Epithelial cell of proximal tubule (primary cell): ENCODE data around the gene NR2F2. TPM values are rescaled to one million over a fixed set of nuclear protein-coding genes. Genes with fewer than 3 reads are reported as not detected.

ENCODE experiments used
- DNase-seq: peaks from one replicate; pipeline ENCODE4 v3.0.0-alpha.2; 2011; ENCODE audit warnings: low read depth
- H3K4me3 ChIP-seq: 2 replicates; pipeline ENCODE4 v1.5.1; 2011; ENCODE audit warnings: low read depth, mild to moderate bottlenecking, low read length
- CTCF ChIP-seq: conservative IDR thresholded peaks from 2 replicates; pipeline ENCODE4 v1.5.1; 2012; ENCODE audit warnings: low read depth, mild to moderate bottlenecking, low read length
- total RNA-seq: library from RNA; depleted of rRNA; stranded (reverse); fragments of >200 nt; gene quantifications from 2 replicates; pipeline ENCODE4 v1.2.3, GENCODE V29; 2015

The NR2F2 gene
- total RNA-seq, 1 donor from 2014 or later: 17.6 TPM

- DNase-seq: no peak
- H3K4me3 ChIP-seq: no peak overlapping the region
- TF ChIP-seq CTCF: no peak
Measured at GRCh38 chr15:96362011-96362754, 31.7 kb downstream of the NR2F2 start.

- DNase-seq: no peak
- TF ChIP-seq CTCF: no peak
- no peak overlapping the region for H3K4me3 ChIP-seq
Measured at GRCh38 chr15:96362755-96363651, 32.5 kb downstream of the NR2F2 start.

GRCh38 chr15:96363707-96364106 is 33.2 kb downstream of the NR2F2 start:
- no peak for DNase-seq
- TF ChIP-seq CTCF: no peak

GRCh38 chr15:96365781-96366525 is 35.5 kb downstream of the NR2F2 start:
- no peak overlapping the region for H3K4me3 ChIP-seq
- no peak for TF ChIP-seq CTCF
- DNase-seq: no peak

More at GRCh38 chr15:96363707-96364106, 33.2 kb downstream of the NR2F2 start:
- no peak overlapping the region for H3K4me3 ChIP-seq

GRCh38 chr15:96366526-96366877 is 36.0 kb downstream of the NR2F2 start:
- no peak overlapping the region for H3K4me3 ChIP-seq
- no peak for DNase-seq
- no peak for TF ChIP-seq CTCF

- TF ChIP-seq CTCF: no peak
- H3K4me3 ChIP-seq: peak overlapping the region; percentile 8
- no peak for DNase-seq
Measured at GRCh38 chr15:96367311-96368200, 37.1 kb downstream of the NR2F2 start.
